HG03039 (cell line): ENCODE measurements around the gene MSI2.
A peak's percentile ranks its signal among the peaks of the same experiment; 100 is the strongest.

Source experiments
- ATAC-seq: cut with Tn5 transposase; IDR thresholded peaks from one replicate; pipeline ENCODE4 v1.9.1; 2021; ENCODE audit warnings: mild to moderate bottlenecking, moderate library complexity; ENCODE audit not compliant: unreplicated experiment

Gene MSI2

DNA sequence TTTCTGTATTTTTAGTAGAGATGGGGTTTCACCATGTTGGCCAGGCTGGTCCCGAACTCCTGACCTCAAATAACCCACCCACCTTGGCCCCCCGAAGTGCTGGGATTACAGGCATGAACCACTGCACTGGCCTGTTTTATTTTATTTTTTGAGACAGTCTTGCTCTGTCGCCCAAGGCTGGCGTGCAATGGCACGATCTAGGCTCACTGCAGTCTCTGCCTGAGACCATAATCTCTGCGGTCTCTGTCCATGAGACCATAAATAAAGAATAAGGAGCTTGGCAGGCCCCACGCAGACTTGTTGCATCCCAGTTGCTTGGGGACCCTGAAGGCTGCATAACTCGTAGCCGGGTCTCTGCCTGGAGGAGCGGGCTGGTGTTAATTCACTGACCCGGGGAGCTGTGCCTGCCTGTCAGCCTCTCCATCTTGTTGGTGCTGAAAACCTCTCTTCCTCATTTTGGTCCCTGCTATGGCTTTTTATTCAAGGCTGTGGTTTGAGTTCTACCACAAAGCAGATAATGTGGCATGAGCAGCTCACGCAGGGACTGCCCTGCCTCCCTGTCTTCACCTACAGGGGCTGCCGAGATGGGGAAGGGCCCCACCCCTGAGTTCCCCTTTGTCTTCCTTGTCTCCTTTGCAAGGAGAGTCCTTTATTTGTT, 82.1 kb downstream of the MSI2 start:
- ATAC-seq = peak; percentile 54

DNA sequence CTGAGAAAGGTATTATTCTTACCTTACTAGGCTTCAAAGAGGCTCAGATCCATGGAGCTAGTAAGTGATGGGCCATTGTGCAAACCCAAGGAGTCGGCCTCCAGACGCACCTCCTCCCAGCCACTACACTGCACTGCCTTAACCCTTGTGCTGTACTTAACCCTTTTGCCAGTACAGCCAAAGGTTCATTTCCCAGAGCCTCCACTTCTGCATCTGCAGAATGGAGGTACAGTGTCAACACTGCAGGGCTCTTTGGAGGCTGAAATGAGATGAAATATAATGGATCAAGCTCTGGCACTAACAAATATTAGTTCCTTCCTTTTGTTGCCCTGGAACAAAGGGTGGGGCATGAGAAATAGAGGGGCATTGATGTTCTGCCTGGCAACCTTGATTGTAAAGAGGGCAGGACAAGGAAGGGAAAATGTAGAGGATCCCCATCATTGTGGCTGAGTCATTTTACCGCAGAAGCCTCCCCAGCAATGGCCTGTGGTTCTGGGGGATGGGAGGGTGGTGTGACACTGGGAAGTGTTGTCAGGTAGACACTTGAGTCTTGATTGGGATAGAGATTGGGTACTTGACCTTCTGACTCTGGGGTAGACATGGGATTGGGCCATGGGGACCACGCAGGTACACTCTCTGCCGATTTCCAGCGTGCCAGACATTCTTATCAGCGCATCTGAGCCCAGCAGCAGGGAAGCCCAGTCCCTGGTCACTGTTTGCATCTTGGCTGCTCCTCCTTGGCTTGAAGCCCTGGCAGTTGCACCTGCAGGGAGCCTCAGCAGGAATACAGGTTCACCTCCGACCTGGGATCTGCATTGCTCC, 84.0 kb downstream of the MSI2 start:
- no peak for ATAC-seq

DNA sequence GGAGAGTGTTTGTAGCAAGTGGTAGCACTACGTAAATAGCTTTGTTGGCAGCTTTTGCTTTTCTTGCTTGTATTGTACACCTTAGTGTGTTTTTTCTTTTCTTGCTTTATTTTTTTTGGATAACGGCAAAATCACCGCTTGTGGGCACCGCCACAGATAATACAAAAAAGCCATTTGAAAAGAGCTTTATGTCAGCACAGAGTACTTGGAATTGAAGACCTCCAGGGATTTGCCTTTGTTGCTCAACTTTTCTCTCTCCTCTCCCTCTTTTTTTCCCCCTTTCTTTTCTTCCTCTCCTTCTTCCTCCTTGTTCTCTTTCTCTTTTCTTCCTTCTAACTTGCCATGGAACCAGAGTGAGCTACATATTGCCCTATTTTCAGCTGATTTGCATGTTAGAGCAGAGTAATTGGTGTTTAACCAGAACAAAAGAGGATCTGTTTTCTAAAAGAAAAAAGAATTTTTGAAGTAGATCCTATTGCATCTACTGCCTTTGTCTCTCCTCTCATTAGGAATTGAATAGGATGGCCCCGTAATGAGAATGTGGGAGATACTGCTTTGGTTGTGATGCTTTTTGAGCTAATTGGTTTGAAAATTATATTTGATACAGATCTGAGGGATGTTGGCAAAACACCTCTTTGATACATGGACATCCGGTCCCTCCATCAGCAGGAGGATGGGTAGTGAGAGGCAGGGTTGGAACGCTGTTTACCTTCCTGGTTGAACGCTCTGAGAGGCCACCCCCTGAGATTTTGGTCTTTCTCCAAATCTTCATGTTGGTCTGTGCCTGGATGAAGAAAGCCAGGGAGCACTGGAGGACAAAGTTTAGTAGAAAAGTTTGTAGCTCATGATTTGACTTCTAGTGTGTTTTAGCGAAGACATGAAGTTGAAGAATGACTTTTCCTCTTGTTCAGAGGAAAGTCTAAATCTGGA, 85.6 kb downstream of the MSI2 start:
- ATAC-seq = no peak

DNA sequence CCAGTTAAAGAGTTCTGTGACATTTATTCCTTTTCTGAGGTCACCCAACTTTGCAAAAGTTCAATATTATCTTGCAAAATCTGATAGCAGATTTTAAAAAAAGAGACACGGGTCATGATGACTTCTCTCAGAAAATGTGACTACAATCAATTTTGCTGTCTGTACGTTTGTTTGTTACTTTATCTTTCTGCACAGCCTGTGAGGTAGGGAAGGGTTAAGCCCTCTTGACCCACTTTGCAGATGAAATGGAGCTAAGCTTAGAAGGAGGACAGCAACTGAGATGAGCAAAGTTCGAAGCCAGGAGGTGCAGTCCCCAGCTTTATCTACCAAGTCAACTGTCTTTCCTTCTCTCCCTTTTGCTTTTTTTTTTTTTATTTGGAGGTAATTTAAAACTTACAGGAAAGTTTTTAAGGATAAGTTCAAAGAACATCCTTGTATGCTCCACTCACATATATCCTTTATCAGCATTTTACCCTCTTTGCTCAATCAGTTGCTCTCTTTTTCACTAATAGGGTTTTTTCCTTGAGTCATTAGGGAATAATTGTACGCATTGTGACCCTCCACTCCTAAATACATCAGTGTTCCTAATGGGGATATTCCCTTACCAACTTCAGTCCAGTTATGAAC, 86.8 kb downstream of the MSI2 start:
- ATAC-seq = no peak

DNA sequence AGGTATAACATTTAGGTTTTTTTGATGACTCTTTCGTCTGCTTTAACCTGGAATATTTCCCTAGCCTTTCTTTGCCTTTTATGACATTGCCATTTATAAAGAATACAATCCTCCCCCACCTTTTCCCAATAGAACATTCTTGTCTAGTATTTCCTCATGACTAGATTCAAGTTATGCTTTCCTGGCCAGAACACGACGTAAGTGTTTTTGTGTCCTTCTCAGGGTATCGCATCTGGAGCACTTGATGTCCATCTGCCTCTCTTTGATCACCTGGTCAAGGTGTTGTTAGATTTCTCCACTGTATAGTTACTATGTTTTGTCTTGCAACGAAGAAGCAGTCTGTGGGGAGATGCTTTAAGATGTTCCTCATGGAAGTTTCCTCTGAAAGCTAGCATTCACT, 87.4 kb downstream of the MSI2 start:
- ATAC-seq = no peak

DNA sequence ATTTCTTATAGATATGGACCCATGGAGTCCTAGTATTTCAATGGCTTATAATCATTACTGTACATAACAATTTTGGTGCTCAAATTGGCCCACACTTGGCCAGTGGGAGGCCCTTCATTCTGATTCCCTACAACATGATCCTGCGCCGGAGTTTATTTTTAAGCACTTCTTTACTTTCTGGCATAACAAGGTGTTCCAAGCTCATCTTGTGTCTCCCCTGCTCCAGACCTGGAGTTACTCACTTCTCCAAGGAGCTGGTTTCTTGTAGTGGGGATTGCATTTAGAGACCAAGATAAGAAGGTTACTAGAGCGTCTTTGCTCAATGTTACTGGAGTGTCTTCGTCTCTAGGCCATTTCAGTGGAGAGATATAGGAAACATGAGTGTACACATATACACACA, 87.9 kb downstream of the MSI2 start:
- no peak for ATAC-seq

DNA sequence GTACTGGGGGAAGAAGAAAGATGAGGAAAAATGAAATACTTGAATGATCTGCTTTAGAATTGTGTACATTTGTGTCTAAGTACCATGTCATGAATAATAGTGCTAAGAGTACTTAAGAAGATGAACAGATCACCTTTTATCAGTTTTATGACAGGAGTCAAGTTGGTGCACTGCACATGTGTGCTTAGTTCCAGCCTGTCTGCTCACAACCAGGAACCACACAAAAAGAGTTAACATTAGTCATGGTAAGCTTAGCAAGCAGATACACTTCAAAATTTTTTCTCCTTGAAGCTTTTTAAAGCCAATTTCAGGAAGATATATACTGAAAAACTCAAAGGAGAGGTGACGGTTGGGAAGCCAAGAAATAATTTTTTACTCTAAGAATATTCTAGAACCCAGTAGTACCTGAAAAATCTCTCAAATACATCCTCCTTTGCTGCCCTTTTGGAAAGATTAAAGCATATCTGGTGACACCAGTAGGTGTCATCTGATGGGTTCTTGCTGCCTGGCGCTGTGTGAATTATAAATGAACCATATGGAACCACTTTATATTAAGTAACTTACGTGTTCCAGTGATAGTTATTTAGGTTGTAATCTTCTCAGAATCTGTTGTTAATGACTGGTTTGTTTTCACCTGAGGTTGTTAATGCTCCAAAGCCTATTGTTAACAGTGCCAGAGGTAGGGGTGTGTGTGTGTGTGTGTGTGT, 93.4 kb downstream of the MSI2 start:
- ATAC-seq = no peak

DNA sequence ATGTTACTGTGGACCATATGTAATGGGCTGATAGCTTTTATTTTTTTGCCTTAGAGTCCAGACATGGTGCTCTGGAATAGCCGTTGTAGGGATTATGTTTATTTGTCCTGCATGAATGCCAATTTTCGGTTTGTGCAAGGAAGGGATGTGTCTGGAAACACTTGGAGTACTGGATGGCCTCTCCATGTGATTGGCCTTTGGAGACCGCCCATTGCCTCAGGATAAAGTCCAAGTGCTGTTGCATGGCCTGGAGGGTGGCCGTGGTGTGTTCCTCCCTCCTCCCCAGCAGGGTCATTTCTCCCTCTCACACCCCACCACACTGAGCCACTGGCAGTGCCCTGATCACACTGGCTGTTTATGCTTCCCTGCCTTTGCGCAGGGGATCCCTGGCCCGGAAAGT, 93.9 kb downstream of the MSI2 start:
- ATAC-seq = no peak

DNA sequence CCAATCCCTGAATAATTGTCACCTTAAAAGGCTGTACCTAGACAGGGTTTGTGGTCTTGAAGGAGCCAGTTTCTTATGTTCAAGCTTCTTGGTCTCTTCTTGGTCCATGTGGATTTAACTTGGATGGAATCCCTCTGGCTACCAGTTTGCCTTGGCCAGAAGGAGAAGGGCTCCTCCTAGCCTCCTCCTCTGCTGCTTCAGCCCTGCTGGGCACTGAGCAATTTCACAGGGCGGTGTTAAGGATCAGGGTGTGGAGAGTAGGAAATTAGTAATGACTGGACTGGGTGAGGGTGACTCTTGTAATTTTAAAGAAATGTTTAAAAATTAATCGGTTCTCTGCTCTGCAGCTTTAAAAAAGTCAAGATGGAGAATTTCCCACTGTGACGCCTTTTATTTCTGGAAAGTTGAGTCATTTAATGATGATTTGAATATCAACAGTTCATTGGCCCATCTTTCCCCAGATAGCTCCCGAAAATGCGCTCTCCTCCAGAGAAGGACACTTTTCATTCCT, 96.4 kb downstream of the MSI2 start:
- ATAC-seq = no peak

DNA sequence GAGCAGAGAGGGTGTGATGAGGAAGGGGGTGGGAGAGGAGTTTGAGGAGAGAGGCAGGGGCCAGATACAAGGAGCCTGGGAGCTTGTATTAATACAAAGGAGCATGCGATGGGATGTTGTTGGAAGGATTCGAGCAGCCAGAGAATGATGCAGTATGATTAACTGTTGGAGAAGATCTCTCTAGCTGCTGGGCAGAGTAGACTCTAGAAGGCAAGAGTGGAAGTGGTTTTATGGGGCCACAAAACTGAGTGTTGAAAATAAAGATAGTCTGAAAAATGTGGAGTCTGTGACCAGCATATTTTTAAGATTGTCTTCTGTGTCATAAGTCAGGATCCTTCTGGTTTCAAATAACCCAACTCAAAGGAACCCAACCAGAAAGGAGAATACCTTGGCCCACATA, 98.3 kb downstream of the MSI2 start:
- ATAC-seq = no peak

DNA sequence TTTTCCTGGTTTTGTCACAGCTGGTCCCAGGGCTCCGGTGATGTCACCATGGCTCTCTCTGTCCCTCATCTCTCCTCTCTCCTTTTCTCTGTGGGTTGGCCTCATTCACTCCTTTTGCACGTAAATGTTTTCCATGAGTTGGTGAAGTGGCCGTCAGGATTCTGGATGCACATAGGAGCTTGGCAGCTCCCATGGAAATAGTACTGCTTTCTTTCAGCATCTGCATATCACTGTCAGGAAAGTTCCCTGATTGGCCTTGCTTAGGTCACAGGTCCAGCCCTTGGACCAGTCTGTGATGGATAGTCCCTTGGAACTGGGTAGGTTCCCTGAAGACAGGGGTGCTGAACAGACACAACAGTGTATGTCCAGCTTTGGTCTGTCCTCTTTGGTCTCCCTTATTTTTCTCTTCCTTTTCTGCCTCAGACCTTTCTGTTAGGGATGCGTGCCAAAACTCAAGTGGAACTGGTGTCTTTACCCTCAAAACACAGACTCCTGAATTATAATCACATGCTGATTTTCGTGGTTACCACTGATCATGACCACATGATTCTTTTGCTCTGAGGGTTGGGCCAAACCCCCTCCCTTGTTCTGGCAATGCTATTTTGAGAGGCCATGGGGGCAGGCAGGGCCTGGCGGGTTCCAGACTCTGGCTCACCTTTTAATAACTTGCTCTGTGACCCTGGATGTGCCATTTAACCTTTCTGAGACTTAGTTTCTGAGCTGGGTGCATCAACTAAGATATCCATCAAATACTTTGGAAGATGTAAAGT, 99.0 kb downstream of the MSI2 start:
- ATAC-seq = no peak

DNA sequence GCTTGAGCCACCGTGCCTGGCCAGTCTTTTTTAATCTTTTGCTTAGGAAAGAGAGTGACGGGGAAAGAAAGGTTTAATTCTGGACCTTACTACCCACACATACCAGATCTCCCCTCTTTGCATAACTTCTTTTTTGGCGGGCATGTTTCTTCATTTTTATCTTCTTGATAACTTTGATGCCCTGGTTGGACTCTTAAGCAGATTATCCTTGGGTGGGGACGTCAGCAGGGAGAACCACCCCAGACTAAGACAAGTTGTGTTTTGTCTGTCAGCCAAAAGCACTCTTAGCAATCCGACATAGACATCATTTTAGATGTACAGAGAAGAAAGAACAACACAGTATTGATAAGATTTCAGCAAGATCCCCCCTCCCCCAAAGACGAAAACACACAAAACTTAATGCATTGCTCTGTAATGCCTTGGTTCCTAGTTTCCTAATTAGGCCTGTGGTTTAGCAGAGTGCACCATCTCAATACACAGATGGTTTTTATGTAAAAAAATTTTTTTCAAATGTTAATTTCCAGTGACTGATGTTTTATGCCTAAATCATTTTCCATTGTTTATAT, 99.9 kb downstream of the MSI2 start:
- ATAC-seq = peak; percentile 16

DNA sequence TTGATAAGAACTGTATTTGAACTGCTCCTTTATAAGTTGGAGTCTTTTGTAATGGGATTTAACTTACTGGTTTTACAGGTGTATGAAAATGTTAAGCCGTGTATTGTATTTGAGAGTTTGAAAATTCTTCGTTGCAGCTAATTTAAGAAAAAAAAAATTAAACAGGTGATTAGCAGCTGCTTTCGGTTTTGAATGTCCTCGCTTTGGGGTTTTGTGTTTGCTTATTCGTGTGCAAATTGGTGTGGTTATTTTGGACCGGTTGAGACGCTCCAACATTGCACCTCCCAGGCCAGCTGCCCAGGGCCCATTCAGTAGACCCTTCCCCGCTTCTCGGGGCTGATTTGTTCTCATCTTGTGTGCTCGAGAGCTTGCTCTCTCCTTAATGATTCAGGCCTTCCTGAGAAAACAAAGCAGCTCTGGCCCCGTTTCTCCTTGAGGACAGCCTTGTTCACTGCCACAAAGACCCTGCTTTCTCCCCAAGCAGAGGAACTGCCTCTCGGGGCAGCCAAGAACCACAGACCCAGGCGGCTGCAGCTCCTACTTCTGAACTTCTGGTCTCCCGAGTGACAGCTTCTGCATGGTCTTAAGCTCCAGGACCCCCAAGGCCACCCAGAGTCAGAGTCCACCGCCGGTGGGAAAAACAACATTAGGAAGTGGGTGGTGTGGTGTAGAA, 100.5 kb downstream of the MSI2 start:
- peak; percentile 40 for ATAC-seq

DNA sequence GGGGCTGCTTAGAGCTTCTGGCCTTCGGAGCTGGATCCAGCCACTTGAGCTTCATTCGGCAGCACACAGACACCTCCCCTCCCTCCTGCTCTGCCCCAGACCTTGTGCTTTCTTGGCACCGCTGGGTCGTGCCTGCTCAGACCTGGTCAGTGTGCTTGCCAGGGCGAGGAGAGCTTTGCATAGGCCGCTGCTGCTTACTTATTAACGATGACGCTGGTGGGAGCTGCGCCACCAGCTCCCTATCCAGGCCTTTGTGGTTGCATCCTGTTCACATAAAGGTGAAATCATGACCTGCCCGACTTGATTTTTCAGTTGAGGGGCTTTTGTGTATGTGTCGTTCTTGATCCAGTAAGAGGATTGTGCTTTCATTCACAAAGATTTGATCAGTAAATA, 101.1 kb downstream of the MSI2 start:
- ATAC-seq = no peak

DNA sequence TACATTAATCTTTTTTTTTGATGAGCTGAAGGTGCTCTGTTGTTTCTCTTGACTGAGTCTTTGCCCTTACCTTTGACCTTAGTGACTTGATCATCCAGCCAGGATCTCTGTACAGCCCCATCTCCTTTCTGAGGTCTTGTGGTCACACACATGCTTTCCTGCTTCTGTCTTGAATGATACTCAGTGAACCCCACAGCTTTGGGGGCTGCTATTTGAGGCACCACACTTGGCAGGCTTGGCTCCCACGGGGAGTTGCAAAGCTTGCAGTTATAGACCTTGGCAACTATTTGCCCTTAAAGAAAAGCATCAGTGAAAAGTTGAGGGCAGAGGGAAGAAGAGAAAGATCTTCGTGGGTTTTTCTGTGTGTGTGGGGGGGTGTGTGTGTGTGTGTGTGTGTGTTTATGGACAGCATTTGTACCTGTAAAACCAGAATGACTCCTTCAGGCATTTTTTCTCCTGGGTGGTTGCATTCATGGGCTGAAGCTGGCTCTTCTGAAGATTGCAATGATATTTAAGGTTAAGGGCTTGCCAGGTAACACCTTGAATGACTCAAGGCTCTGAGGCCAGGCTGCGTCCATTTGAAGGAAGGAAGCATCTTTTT, 101.6 kb downstream of the MSI2 start:
- no peak for ATAC-seq

DNA sequence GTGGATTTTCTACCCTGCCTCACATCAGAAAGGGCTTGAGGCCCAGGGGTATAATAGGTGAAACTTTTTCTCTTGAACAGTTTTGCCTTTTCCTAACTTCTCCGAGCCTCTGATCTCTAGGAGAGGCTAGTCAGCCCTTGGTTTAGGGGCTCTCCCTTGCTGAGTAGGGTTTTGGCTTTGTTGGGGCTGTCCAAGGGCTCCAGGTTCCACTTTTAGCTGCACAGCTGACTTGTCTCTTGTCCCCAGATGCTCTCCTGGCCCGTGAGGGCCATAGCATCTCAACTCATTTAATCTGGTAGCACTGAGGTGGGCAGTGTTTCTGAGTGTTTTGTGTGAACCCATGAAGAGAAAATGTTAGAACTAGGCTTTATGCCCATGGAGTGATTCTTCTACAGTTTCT, 103.9 kb downstream of the MSI2 start:
- ATAC-seq = no peak

DNA sequence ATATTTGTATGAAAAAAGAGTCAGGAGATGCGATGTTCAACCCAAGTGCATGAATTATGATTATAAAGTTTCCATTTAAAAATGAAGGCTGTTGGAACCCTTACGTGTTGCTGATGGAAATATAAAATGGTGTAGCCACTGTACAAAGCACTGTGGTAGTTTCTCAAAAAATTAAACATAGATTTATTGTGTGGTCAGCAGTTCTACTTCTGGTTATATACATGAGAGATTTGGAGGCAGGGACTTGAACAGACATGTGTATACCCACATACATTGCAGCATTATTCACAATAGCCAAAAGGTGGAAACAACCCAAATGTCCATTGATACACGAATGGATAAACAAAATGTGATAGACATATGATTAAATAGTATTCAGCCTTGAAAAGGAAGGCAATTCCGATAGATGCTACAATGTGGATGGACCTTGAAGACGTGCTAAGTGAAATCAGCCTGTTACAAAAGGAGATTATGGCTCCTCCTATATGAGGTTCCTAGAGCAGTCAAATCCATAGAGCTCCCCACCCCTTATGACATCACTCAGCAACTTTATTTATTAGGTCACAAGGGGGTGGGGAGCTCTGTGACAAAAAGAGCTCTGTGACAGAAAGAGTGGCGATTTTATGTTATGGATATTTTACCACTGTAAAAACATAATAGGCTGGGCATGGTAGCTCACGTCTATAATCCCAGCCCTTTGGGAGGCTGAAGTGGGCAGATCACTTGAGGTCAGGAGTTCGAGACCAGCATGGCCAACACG, 106.7 kb downstream of the MSI2 start:
- ATAC-seq = no peak
